GM15510 (cell line): Measurements from ENCODE around the gene SLC9A9.

Source experiments
- POLR2A ChIP-seq: IDR thresholded peaks from 3 replicates; pipeline ENCODE4 v1.6.1; 2011; ENCODE audit warnings: borderline replicate concordance; ENCODE audit not compliant: insufficient read length; ENCODE audit errors: extremely low read depth

SLC9A9 gene

GRCh38 chr3:143526011-143526545 is 322.2 kb downstream of the SLC9A9 start:
- no peak for TF ChIP-seq POLR2A

GRCh38 chr3:143525408-143525807 is 322.9 kb downstream of the SLC9A9 start:
- no peak for TF ChIP-seq POLR2A

GRCh38 chr3:143521803-143522202 is 326.5 kb downstream of the SLC9A9 start:
- no peak for TF ChIP-seq POLR2A

- TF ChIP-seq POLR2A, result no peak
These were observed 333.4 kb downstream of the SLC9A9 start for GRCh38 chr3:143514874-143515273.

- no peak for TF ChIP-seq POLR2A
These were observed 334.2 kb downstream of the SLC9A9 start for GRCh38 chr3:143514109-143514508.

GRCh38 chr3:143511174-143511879 is 336.9 kb downstream of the SLC9A9 start:
- no peak for TF ChIP-seq POLR2A

- TF ChIP-seq POLR2A, result no peak
These were observed 337.7 kb downstream of the SLC9A9 start for GRCh38 chr3:143510601-143511000.

GRCh38 chr3:143507735-143508580 is 340.3 kb downstream of the SLC9A9 start:
- TF ChIP-seq POLR2A, result no peak

GRCh38 chr3:143506190-143506589 is 342.1 kb downstream of the SLC9A9 start:
- no peak for TF ChIP-seq POLR2A

GRCh38 chr3:143503325-143503885 is 344.9 kb downstream of the SLC9A9 start:
- no peak for TF ChIP-seq POLR2A

- TF ChIP-seq POLR2A, result no peak
These were observed 346.2 kb downstream of the SLC9A9 start for GRCh38 chr3:143502081-143502480.

- no peak for TF ChIP-seq POLR2A
These were observed 350.9 kb downstream of the SLC9A9 start for GRCh38 chr3:143497382-143497781.

GRCh38 chr3:143496191-143496590 is 352.1 kb downstream of the SLC9A9 start:
- TF ChIP-seq POLR2A, result no peak

GRCh38 chr3:143495527-143495926 is 352.7 kb downstream of the SLC9A9 start:
- no peak for TF ChIP-seq POLR2A

GRCh38 chr3:143486611-143487010 is 361.7 kb downstream of the SLC9A9 start:
- no peak for TF ChIP-seq POLR2A
